GM12892 (cell line): ENCODE data around the gene MSL3. TPM values are rescaled to one million over a fixed set of nuclear protein-coding genes. Genes with fewer than 3 reads are reported as not detected.

Experiments used
- DNase-seq: peaks from one replicate; pipeline ENCODE4 v3.0.0; 2011; ENCODE audit not compliant: insufficient read length
- FAIRE-seq: peaks from 2 replicates; lab custom pipeline; 2011; peaks lifted over from hg19 to GRCh38; lab: Jason Lieb, UNC
- POLR2A ChIP-seq: IDR thresholded peaks from 2 replicates; pipeline ENCODE4 v1.6.1; 2011; ENCODE audit warnings: low read depth, low read length, control low read depth
- POLR2AphosphoS5 ChIP-seq: IDR thresholded peaks from 2 replicates; pipeline ENCODE4 v1.6.1; 2011; ENCODE audit warnings: low read depth, low read length, control low read depth
- TAF1 ChIP-seq: IDR thresholded peaks from 2 replicates; pipeline ENCODE4 v1.6.1; 2011; ENCODE audit warnings: low read depth, mild to moderate bottlenecking, control low read depth, low read length, borderline replicate concordance
- polyA plus RNA-seq: library from polyadenylated mRNA; unstranded; fragments of >200 nt; gene quantifications from one replicate; pipeline ENCODE4 v1.2.1, GENCODE V29; 2012; ENCODE audit warnings: missing spikeins, inconsistent platforms; ENCODE audit not compliant: missing spikeins

Gene MSL3, protein sequence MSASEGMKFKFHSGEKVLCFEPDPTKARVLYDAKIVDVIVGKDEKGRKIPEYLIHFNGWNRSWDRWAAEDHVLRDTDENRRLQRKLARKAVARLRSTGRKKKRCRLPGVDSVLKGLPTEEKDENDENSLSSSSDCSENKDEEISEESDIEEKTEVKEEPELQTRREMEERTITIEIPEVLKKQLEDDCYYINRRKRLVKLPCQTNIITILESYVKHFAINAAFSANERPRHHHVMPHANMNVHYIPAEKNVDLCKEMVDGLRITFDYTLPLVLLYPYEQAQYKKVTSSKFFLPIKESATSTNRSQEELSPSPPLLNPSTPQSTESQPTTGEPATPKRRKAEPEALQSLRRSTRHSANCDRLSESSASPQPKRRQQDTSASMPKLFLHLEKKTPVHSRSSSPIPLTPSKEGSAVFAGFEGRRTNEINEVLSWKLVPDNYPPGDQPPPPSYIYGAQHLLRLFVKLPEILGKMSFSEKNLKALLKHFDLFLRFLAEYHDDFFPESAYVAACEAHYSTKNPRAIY
- polyA plus RNA-seq, result 50.7 TPM

DNA sequence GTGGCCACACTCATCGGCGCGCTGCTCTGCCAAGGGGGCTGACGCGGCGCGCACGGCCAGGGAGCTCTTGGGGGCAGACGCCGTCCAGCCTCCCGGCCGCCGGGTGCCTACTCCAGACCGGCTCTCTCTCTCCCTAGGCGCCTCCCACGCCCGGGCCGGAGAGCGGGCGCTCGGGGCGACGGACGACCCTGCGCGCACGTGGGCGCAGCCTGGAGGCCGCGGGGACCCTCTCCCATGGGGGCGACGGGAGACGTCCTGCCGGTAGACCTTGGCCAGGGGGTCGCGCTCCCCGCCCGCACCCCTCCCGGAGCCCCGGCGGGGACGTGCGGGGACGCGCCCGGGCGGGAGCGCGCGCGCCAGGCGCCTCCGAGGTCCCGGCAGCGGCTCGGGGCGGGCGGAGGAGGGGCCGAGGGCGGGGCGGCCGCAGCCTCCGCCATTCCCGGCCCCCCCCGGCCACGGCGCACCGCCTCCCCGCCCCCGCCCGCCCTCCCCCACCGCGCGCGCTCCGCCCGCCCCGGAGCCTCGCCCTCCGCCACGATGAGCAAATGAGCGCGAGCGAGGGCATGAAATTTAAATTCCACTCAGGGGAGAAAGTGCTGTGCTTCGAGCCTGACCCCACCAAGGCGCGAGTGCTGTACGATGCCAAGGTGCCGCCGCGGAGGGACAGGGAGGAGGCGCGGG is at the start of gene MSL3:
Gene MSL3 (plus strand): TSS at position 519 of the 681 bp plus-strand sequence. CDS start 27 bp downstream, at position 546.
- FAIRE-seq, result peak; percentile 17
- peak; percentile 48 for DNase-seq

DNA sequence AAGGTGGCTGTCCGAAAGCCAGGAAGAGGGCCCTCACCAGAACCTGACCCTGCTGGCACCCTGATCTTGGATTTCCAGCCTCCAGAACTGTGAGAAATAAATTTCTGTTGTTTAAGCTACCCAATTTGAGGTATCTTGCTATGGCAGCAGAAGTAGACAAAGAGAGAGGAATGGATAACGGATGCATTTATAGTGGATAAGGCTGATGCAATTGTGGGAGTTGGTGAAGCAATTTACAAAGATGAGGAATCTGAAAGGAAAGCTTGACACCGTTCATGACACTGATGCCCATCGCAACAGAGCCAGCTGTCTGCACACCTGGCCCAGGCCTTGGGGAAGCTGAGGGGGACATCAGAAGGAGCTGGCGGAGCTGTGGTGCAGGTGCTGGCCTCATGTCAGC is 35.7 kb upstream of the MSL3 start:
- DNase-seq (no peak), FAIRE-seq (peak; percentile 17)
- TF ChIP-seq TAF1, result no peak
- no peak for TF ChIP-seq POLR2A
- no peak for TF ChIP-seq POLR2AphosphoS5

More for the DNA sequence above, at the start of gene MSL3:
- TF ChIP-seq TAF1, result no peak
- no peak; the same call in 1 of the 2 replicates for TF ChIP-seq POLR2A
- 0 out of 2 replicates have a peak, but pooled peaks have one; percentile 4 for TF ChIP-seq POLR2AphosphoS5

GRCh38 chrX:11724122-11725017 is 33.7 kb upstream of the MSL3 start:
- DNase-seq (no peak), FAIRE-seq (peak; percentile 88)
- TF ChIP-seq POLR2A, result no peak
- no peak for TF ChIP-seq POLR2AphosphoS5
- TF ChIP-seq TAF1, result no peak

GRCh38 chrX:11725631-11726442 is 32.2 kb upstream of the MSL3 start:
- no peak for TF ChIP-seq POLR2AphosphoS5
- TF ChIP-seq POLR2A, result no peak
- no peak for TF ChIP-seq TAF1
- FAIRE-seq, result no peak
- DNase-seq, result no peak

DNA sequence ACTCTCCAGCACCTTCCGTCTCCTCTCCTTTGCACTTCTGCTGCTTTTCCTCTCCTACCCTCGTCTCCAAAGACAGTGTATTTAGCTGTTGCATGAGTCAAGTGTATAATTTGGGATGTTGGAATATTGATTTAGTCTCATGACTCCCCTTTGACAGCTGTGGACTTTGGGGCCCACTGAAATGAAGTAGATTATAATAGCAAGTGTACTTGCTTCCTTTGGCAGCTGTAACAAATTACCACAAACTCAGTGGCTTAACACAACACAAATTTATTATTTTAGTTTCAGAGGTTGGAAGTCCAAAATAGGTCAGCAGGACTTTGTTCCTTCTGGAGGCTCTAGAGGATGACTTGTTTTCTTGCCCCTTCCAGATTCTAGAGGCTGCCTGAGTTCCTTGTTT is 29.5 kb upstream of the MSL3 start:
- DNase-seq (no peak), FAIRE-seq (no peak)
- TF ChIP-seq POLR2AphosphoS5, result no peak
- no peak for TF ChIP-seq POLR2A
- TF ChIP-seq TAF1, result no peak

GRCh38 chrX:11733614-11734013 is 24.4 kb upstream of the MSL3 start:
- FAIRE-seq (peak; percentile 95), DNase-seq (no peak)
- TF ChIP-seq POLR2A, result no peak
- TF ChIP-seq TAF1, result no peak
- TF ChIP-seq POLR2AphosphoS5, result no peak

- FAIRE-seq (peak; percentile 85), DNase-seq (no peak)
- TF ChIP-seq POLR2A (no peak), TAF1 (no peak)
Observed at GRCh38 chrX:11739776-11740175, 18.3 kb upstream of the MSL3 start.

DNA sequence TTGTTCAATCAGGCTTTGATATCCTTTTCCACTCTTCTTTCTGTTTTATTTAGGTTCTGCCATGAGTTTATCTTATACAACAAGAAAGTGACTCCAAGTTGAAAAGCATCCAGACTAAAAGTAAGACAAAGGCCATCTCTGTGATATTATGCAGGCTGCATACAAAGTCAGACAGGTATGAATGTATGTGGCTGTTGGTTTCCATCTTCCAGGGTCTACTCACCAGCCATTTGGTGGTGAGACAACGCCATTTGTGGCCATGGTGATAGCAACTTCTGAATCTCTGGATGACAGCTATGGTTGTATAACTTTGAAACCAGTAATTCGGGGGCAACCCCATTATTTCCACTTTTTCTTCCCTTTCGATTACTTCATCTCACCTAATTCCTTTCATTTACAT is 17.2 kb upstream of the MSL3 start:
- DNase-seq (no peak), FAIRE-seq (peak; percentile 83)
- TF ChIP-seq POLR2AphosphoS5 (no peak), TAF1 (no peak)

DNA sequence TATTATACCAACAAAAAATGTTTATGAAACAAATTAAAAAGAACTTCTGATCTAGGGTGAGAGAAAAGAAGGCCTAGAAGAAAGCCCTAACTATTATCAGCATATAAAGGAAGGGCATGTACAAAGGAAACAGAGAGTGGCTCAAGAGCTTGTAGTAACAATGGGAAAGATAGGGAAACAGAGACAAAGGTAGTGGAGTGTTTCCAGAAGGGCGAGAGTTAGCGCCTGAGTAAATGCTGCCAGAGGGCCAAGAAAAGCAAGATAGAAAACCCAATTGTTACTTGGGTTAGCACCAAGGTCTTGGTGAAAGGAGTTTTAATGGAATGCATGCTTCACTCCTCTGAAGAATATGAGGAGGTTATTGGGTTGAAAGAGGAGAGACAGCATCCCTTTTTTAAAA is 16.5 kb upstream of the MSL3 start:
- FAIRE-seq, result peak; percentile 86
- DNase-seq, result no peak
- no peak for TF ChIP-seq POLR2AphosphoS5
- TF ChIP-seq POLR2A, result no peak
- no peak for TF ChIP-seq TAF1

- TF ChIP-seq POLR2A, result no peak
- no peak for TF ChIP-seq POLR2AphosphoS5
- TF ChIP-seq TAF1, result no peak
- DNase-seq, result no peak
- peak; percentile 60 for FAIRE-seq
Observed at GRCh38 chrX:11745881-11746280, 12.2 kb upstream of the MSL3 start.

DNA sequence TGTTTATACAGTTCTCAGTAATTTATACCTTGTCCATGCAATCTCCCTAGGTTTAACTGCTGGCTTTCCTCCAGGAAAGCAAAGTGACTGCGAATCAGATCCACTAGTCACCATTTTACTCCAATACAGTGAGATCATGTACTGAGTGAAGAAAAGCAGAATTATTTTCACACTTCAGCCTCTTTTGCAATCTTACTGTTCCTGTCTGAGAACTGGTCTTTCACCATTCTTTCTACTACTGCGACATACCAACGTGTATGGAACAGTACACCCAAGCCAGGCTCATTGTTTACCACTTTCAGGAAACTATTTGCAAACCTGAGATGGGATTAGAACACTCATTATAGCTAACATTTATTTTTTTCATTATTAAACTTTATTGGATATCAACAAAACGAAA is 8.0 kb upstream of the MSL3 start:
- TF ChIP-seq TAF1 (no peak), POLR2A (no peak), POLR2AphosphoS5 (no peak)
- FAIRE-seq, result peak; percentile 5
- DNase-seq, result no peak
